HG02588 (cell line): Measurements from ENCODE around the gene CCDC87.
A peak's percentile ranks its signal among the peaks of the same experiment; 100 is the strongest.
"Not testable (repeated sequence)": the region's sequence is repeated elsewhere in the genome, so short reads cannot be mapped to it uniquely, and the experiment has no call there.

Source experiments
- ATAC-seq: cut with Tn5 transposase; IDR thresholded peaks from one replicate; pipeline ENCODE4 v1.9.1; 2021; ENCODE audit warnings: mild to moderate bottlenecking, moderate library complexity; ENCODE audit not compliant: unreplicated experiment

The CCDC87 gene

GRCh38 chr11:66557733-66558326 lies 35.0 kb downstream of the CCDC87 start:
- no peak for ATAC-seq

GRCh38 chr11:66556086-66556485 lies 36.8 kb downstream of the CCDC87 start:
- no peak for ATAC-seq

- no peak for ATAC-seq
Measured at GRCh38 chr11:66555416-66555815, 37.4 kb downstream of the CCDC87 start.

- ATAC-seq: no peak
Measured at GRCh38 chr11:66554602-66555001, 38.3 kb downstream of the CCDC87 start.

GRCh38 chr11:66550887-66551286 lies 42.0 kb downstream of the CCDC87 start:
- ATAC-seq: no peak

GRCh38 chr11:66549696-66550095 lies 43.2 kb downstream of the CCDC87 start:
- no peak for ATAC-seq

GRCh38 chr11:66548774-66549630 lies 43.9 kb downstream of the CCDC87 start:
- ATAC-seq: no peak

- no peak for ATAC-seq
Measured at GRCh38 chr11:66548041-66548440, 44.8 kb downstream of the CCDC87 start.

GRCh38 chr11:66547662-66548009 lies 45.2 kb downstream of the CCDC87 start:
- no peak for ATAC-seq

GRCh38 chr11:66546966-66547661 lies 45.7 kb downstream of the CCDC87 start:
- no peak for ATAC-seq

- no peak for ATAC-seq
Measured at GRCh38 chr11:66546368-66546965, 46.4 kb downstream of the CCDC87 start, which contains the start of gene ACTN3. Gene ACTN3 (plus strand): TSS chr11:66546903. CDS start chr11:66546938, 35 bp downstream.

GRCh38 chr11:66545701-66546367 lies 47.0 kb downstream of the CCDC87 start, which contains the start of gene ZDHHC24:
Gene ZDHHC24 (minus strand): TSS chr11:66546048. CDS start chr11:66546003, 45 bp downstream.
- ATAC-seq: peak; percentile 84

- ATAC-seq: not testable (repeated sequence)
Measured at GRCh38 chr11:66544952-66545351, 47.9 kb downstream of the CCDC87 start.

GRCh38 chr11:66543263-66544107 lies 49.4 kb downstream of the CCDC87 start:
- ATAC-seq: no peak

- no peak for ATAC-seq
Measured at GRCh38 chr11:66542362-66542761, 50.5 kb downstream of the CCDC87 start.

- no peak for ATAC-seq
Measured at GRCh38 chr11:66541892-66542291, 51.0 kb downstream of the CCDC87 start.

GRCh38 chr11:66540598-66540997 lies 52.3 kb downstream of the CCDC87 start:
- not testable (repeated sequence) for ATAC-seq
